Fibroblast of pulmonary artery (primary cell): ENCODE measurements around the gene OR1S1.

Experiments
- DNase-seq: peaks from one replicate; pipeline ENCODE4 v3.0.0-alpha.2; 2010; ENCODE audit warnings: low read depth
- H3K4me3 ChIP-seq: replicated peaks from 2 replicates; pipeline ENCODE4 v1.5.1; 2011; ENCODE audit warnings: low read depth, mild to moderate bottlenecking, control low read depth, low read length, moderate library complexity
- CTCF ChIP-seq: IDR thresholded peaks from 2 replicates; pipeline ENCODE4 v1.5.1; 2011; ENCODE audit warnings: mild to moderate bottlenecking, control low read depth, low read length, inconsistent platforms; ENCODE audit errors: missing control alignments

The OR1S1 gene

DNA sequence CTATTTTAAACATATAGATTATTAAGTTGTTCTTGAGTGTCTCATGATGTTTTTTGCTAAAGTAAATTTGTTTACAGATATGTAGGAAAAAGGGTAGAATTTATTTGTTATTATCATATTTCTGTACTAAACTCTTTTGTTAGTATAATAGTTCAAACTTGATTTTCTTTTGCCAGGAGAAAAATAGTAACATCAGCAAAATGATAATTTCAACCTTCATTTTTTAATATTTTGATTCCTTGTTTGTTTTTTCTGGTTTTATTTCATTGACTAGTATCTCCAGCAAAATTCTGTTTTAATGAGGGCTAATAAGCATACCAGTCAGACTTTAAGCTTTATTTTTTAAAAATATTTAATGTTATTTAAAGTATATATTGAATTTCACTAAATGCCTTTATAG lies 4.0 kb downstream of the OR1S1 start:
- no peak overlapping the region for H3K4me3 ChIP-seq
- no peak for DNase-seq
- no peak for TF ChIP-seq CTCF

GRCh38 chr11:58222721-58223120 lies 10.2 kb downstream of the OR1S1 start:
- no peak for TF ChIP-seq CTCF
- no peak for DNase-seq
- no peak overlapping the region for H3K4me3 ChIP-seq

- TF ChIP-seq CTCF = no peak
- DNase-seq = no peak
- H3K4me3 ChIP-seq = no peak overlapping the region
Measured at GRCh38 chr11:58227956-58228615, 15.6 kb downstream of the OR1S1 start.

DNA sequence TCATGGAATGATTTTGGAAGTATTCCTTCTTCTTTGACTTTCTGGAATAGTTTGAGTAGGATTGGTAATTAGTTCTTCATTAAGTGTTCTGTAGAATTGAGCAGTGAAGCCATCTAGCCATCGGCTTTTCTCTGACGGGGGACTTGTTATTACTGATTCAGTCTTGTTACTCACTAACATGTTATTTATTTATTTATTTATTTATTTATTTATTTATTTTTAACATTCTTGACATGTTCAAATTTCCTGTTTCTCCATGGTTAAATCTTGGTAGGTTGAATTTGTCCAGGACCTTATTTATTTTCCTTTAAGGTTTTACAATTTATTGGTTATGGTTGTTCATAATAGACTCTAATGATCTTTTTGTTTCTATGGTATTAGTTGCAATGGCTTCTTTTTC lies 31.4 kb downstream of the OR1S1 start:
- no peak for TF ChIP-seq CTCF
- H3K4me3 ChIP-seq = no peak overlapping the region
- DNase-seq = no peak

DNA sequence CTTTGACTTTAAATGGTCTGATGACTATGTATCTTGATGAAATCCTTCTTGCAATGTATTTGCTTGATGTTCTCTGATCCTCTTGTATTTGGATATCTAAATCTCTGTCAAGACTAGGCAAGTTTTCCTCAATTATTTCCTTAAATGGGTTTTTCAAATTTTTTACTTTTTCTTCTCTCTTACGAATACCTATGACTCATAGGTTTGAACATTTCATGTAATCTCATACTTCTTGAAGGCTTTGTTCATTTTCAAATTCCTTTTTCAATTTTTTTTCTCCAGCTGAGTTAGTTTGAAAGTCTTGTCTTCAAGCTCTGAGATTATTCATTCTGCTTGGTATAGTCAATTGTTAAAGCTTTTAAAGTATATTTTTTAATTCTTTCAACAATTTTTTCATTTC lies 42.4 kb downstream of the OR1S1 start:
- DNase-seq = no peak
- TF ChIP-seq CTCF = no peak
- no peak overlapping the region for H3K4me3 ChIP-seq

DNA sequence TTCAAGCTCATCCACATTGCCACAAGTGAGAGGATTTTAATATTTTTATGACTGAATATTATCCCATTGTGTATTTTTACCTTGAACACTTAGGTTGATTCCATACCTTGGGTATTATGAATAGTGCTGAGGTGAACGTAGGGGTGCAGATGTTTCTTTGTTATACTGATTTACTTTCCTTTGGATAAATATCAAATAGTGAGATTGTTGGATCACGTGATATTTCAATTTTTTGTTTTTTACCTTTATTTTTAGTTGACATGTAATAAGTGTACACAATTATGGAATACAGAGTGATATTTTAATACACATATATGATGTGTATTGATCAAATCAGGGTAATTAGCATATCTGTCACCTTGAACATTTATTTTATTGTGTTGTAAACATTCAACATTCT lies 47.5 kb downstream of the OR1S1 start:
- DNase-seq = no peak
- TF ChIP-seq CTCF = no peak
- H3K4me3 ChIP-seq = no peak overlapping the region
